Measurements from ENCODE around the gene FAM20A.

Gene FAM20A

DNA sequence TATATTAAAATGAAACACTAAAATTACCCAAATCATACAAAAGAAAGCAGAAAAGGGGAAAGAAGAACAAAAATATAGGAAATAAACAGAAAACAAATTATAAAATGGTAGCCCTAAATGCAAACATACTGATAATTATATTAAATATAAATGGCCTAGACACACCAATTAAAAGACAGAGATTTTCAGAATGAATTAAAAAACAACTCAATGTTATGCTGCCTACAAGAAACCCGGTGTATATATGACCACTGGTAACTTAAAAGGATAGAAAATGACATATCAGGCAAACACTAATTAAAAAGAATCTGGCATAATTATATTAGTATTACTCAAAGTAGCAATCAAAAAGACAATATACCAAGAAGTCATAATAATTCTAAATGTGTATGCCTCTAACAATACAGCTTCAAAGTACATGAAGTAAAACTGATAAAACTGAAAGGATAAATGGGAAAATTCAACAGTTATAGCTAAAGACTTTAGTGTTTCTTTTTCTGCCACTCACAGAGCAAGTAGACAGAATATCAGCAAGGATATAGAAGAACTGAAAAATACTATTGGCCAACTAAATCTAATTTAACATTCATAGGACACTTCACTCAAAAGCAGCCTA, 7.5 kb upstream of the FAM20A start:
- no peak for DNase-seq

DNA sequence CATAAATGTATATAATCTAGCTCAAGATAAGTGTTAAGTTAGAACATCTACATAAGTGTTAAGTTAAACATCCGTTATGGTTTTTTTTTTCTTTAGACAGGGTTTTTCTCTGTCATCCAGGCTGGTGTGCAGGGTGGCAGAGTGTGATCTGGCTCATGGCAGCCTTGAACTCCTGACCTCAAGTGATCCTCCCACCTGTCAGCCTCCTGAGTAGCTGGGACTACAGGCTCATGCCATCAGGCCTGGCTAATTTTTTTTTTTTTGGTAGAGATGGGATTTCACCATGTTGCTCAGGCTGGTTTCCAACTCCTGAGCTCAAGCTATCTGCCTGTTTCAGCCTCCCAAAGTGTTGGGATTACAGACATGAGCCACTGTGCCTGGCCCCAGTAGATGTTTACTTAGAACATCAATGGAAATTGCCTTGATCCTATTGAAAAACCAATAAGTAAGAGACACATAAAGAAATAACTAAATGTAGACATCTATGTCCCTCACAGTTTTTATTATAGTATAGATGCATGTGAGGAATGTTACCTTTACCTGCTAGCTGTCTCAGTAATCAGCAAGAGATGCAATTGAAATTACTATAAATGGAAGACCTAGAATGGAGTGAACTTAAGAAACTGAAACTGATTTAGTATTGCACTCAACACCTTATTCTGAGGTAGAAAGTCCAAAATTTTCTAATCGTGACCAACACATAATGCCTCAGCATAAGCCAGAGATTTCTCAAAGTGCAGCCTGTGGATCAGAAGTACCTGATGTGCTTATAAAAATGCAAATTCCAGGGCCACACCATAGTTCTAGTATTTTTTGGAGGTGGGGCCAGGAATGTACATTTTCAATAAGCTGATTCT, 5.5 kb upstream of the FAM20A start:
- DNase-seq, result no peak

DNA sequence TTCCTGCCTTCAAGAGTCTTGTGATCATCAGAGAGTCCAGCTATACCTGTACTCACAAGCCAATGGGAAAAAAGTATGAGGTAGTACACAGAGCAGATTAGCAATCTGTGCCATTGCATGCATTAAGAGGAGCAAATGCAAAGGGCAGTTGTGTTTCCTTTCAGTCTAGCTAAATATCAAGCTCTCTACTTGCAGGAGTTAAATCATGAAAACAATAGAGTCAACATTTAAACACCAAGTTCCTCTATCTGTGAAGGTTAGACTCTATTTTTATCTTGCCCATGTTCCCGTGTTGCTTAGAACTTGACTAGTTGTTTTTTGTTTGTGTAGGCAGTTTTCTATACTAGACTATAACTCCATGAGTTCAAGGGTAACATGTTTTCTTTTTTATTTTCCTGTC, 4.7 kb upstream of the FAM20A start:
- DNase-seq, result no peak

DNA sequence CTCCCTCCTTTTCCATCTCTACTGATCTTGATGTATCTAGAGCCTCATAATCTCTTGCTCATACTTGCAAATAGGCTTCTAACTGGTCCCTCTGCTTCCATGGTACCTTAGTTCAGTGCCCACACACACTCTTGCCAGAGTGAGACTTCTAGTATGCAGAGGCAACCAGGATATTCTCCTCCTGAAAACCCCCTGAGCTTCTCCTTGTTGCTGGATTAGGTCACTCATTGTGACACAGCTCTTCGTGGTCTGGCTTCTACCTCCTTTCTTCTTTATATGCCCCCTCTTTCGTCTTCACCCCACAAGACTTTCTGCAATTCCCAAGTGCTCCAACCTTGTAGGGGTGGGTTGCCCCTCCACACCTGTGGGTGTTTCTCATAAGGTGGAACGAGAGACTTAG, 2.5 kb upstream of the FAM20A start:
- DNase-seq, result no peak

DNA sequence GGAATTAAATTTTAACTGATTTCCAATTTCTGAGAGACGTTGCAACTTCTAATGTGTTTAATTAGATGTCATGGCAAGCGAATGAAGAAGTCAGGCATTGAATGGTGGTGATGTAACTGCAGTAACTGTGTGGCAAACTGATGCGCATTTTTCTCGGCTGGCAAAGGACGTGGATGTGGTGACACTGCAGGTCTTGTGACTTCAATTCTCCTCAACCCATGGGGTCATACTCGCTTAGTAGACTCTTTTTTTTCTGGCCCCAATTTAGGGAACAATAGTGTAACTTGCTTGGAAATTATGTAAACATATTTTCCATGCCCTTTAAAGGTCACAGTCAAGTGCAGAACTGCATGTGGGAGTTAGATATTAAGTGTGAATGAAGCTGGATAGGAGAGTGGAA, 1.9 kb upstream of the FAM20A start:
- DNase-seq, result no peak

DNA sequence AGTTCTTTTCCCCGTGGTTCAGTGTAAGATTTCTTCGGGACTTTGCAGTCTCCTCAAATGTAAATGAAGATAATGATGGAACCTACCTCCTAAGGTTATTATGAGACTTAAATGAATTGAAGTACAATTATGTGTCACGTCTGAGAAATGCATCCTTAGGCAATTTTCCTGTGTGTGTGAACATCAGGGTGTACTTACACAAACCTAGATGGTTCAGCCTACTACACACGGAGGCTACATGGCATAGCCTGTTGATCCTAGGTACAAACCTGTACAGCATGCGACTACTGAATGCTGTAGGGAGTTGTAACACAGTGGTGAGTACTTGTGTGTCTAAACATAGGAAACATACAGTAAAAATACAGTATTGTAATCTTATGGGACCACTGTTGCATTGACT, 1.1 kb upstream of the FAM20A start:
- no peak for DNase-seq

DNA sequence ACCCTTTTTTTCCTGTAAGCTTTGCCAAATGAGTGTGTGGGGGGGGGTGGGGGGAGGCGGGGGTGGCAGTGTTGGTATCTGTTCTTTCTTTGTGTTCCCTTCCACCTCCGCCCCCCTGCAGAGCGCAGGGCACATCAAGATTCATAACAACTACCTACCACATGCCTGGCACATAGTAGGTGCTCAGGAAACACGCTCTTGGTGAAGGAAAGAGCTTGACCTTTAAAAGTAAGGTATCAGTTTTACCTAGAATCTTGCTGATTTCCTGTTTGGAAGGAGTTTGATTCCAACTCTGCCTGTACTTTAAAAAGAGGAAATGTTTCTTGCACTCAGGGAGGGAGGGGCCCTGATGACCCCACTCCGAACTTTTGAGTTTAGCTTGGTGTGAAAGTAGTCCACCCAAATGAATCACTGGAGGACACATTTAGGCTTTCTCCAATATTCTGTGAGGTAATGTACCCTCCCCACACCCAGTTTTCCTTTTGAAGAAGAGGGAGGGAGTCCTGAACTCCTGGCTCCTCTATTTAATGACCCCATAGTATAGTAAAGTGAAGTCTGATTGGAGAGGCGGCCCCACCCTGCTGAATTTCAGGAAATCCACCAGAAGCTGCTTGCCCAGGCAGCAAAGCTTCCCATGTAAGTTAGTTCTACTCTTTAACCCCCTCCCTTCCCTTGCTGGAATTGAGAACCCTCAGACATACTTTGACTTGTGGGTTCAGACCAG, 560 bp upstream of the FAM20A start:
- no peak for DNase-seq

DNA sequence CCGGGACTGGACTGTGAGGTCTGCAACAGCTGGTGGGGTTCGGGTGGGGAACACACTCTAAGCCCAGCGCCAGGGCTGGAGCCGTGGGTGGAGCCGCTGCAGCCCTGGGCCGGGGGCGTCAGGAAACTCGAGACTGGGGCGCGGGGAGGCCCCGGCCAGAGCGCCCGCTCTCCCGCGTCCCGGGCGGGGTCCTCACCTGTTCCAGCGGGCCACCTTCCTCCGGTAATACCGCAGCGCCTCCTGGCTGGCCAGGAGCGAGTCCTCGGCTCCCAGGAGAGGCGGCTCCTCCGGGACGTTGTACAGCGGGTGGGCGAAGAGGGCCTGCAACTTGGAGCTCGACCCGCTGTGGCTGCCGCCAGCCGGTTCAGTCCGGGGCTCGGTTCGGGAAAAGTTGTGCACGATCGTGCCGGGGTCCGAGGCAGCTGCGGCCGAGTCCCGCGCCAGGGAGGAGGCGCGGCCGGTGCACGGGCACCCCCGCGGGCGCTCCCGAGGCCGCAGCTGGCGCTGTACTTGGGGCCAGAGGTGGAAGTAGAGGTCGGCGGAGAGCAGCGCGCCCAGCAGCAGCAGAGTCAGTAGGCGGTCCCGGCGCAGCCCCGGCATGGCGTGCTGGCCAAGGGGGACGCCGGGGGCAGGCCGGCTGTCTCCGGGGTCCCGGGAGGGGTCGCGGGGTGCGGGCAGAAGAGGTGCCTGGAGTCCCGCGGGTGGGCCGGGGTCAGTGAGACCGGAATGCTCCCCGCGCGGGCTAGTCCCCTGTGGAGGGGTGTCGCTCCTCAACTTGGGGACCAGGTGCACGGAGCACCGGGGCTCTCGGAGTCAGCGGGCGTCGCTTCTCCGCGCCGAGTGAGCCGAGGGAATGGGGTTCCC, 868 bp downstream of the FAM20A start:
- no peak for DNase-seq

DNA sequence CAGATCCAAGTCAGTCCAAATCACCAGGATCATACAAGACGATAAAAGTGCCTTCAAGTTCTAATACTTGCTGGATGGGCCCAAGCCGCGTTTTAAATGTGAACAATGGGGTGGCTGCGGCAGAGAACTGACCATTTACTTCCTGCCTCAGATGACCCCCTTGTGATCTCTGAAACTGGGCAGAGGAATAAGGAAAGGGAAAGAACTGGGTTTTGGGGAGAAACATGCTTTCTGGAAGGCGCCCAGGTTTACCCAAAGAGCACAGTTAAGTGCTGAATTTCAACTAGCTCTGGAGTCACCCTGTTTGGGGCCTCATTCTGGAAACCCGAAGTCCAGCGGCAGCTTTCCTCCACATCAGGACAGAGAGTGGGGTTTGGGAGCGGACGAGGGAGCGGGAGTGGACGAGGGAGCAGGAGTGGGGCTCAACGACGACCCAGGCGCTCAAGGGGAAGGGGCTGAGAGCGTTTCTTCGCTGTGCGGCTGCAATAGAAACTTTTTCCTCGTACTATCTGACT, 1.6 kb downstream of the FAM20A start:
- no peak for DNase-seq

DNA sequence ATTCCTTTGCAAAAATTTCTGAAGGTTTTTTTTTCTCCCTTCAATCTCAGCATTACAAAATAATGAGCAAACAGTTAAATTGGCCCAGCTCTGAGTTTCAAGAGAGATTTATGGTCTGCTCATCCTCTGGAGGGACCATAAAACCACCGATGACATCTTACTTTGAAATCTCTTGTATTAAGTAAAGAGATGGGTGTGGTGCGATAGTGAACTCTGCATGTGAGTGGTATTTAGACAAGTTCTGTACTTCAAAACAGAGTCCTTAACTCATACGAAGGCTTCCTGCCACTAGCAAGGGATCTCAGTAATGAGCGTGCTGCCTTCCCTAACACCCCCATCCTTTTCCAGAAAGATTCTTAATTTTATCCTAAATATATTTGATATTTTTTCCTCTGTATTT, 2.1 kb downstream of the FAM20A start:
- DNase-seq, result no peak

DNA sequence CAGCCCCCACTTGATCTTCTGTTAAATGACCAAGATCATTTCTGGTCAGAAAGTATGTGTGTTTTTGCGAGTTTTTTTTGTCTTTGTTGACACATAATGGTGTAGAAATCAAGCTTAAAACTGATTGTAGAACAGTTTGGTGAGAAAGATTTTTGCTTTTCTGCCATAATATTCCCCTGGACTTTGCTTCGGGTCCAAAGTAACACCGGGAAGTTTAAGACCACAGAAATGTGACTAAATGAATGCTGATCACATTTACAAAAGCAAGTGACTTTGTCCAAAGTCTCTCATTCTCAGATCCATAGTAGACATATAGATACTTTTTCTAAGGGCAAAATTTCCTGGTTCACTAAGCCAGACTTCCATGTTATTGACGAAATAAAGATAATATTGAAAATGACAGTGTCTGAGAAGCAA, 2.6 kb downstream of the FAM20A start:
- DNase-seq, result no peak

DNA sequence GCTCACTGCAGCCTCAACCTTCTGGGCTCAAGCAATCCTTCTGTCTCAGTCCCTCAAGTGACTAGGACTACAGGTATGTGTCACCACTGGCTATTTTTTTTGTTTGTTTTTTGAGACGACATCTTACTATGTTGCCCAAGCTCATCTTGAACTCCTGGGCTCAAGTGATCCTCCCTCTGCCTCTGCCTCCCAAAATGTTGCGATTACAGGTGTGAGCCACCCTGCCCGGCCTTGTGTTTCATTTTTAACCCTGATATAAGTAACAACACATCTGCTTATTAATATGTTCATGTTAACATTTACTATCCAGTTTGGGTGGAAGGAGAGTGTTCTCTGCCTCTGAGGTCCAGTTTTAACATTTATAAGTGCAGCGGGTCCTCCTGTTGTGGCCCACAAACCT, 3.1 kb downstream of the FAM20A start:
- DNase-seq, result no peak

DNA sequence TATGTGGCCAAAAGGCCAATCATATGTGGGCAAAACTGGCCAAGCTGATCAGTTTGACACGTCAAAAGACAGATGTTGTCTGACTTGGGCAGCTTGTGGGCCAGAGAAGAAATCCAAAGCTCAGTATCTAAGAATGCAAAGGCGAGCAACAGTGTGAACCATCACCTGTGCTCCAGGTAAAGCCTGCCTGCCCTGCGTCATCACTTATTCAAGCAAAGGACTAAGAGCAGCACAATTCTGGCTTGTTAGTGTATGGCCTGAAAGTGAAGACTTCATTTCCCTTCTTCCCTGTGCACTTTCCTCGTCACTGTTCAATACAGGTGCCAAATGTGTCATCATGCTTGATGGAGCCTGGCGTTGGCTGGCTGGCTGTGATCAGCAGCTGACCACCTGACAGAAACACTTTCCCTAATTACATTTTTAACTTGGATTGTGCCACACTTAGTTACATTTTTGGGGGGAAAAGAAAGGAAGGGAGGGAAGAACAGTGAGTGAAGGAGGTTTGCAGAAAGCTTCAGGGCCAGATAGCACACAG, 4.7 kb downstream of the FAM20A start:
- DNase-seq, result no peak

DNA sequence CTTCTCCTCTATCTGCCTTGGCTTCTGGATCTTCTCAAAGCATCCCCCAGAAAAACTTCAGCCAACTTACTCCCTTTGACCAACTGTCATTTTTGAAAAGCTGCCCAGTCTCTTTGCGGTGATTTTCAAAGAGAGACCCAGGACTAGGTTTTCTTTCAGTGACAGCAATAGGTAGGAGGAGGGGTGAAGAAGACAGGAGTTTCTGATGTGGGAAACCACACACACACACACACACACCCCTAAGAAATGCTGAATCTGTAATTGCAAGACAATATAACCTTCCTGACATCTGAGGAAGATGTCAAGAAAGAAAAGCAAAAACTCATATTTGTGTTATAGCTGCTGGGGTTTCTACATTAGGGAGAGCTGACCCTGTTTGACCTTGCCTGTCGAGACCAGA, 5.2 kb downstream of the FAM20A start:
- DNase-seq, result no peak

DNA sequence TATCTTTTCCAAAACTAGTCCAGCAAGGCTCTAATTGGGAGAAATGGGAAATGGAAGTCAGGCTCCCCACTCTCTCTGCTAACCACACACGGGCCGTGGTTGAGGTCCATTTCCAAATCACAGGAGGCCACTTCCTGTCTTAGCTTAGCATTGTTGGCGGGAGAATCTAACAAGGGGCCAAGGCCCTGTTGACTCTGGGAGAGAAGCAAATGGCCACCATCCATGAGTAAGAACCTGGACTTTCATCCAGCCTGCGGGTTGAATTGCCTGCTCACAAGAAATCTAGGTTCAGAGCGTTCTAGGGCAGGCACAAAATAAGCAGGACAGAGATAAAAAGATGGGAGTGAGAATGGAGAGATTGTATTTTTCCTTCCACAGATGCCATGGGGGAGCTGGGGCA, 5.7 kb downstream of the FAM20A start:
- no peak for DNase-seq

DNA sequence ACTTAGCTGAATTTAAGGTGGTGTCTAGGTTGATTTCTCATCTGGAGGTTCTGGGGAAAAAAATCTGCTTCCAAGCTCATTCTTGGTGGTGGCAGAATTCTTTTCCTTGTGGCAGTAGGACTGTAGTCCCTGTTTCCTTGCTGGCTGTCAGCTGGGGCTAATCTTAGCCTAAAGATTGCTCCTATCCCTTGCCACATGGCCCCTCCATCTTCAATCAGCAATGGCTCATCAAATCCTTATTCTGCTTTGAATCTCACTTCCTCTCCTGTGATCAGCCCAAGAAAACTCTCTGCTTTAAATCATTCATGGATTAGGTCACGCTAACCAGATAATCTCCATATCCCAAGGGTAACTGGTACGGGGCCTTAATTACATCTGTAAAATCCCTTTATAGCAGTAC, 6.6 kb downstream of the FAM20A start:
- no peak for DNase-seq

DNA sequence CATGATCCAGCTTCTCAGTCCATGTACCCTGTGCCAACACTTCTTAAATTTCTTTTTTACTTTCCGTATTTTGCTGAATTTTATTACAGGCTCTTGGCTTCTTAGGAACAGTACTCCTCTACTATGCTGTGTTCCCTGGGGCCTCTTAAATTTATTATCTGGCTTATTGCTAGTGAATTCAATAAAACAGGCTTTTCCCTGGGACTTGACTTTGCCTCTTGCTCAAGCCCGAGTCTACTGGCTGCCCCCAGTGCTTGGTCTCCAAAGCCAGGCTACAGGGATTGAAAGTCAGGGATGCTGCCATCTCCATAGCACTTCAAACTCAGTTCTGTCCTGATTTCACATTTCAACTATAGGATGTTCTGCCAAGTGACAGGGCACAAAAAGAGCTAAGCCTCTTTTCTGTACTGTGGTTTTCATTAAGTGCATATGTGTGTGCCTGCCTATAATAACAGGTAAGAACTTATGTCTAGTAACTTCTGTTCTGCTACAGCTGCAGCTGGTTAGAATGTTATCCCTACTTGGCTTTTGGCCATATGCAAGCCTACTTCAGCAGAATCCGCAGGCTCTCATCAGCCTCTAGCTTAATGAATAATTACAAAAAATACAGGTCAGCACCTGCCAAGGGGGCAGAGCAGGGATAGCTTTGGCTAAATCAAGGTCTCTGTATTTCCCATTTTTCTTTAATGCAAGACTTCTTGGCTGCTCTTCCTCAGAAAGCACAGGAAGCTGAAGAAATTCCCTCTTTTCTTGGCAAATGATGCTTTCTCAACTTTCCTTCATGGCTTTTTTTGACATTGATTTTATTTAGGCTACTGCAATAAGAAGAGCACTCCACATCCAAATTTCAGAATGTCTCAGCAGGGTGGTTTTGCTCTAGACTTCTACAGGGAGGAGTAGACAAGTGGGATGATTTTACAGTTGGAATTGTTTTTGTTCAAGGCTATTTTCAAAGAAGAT, 8.2 kb downstream of the FAM20A start:
- no peak for DNase-seq

DNA sequence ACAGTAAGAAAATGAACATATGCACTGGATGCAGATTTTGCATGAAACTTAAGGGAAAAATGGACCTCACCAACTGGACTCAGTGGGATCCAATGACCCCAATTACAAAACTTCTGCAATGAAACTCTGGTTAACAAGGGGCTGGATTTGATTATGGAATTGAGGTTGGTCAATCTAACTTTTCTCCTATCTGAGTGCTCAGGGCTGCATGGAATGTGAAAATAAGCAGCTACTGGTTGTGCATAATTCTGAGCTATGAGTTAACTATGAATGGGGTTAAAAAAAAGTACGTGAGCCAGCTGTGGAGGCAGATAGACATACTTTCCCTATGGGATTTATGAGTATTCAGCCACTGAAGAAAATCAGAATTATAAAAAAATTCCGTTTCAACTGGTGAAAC, 9.2 kb downstream of the FAM20A start:
- no peak for DNase-seq

DNA sequence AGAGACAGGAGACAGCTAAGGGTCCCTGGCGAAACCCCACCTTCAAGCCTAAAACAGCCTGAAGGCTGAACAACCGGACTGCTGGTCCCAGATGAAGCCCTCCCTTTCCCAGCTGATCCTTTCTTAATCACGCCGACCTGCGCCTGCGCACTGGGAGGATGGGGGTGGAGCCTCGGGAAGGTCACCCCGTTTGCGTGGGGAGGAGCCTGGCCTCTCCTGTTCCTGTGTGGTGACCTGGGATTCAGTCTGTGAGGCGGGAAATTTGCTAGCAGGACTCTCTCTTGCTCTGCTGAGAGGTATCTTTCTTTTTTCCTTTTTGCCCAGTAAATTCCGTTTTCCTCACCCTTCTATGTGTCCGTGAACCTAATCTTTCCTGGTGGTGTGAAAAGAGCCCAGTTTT, 9.6 kb downstream of the FAM20A start:
- DNase-seq, result no peak

DNA sequence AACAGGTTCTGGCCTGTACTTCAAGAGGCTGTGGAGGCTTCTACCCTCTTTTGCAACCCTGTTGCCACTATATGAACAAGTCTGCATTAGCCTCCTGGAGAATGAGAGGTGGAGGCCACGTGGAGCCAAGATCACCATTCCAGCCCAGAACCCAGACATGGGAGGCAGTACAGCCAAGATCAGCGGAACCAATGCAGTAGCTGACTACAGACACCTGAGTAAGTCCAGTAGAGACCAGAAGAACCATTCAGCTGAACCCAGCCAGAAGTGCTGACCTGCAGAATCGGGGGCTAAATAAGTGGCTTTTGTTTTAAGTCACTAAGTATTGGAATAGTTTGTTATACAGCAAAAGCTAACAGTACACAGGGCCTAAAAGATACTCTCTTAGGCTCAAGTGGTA, 12.1 kb downstream of the FAM20A start:
- no peak for DNase-seq

DNA sequence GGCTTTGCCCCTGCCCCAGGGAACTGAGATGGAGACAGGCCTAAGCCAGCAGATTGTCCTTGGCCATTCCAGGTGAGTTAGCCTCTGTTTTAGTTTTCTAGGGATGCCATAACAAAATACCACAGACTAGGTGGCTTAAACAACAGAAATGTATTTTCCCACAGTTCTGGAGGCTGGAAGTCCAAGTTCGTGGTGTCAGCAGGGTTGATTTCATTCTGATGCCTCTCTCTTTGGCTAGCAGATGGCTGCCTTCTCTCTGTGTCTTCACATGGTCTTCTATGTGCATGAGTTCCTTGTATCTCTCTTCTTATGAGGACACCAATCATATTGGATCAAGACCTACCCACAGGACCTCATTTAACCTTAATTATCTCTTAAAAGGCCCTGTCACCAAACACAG, 12.8 kb downstream of the FAM20A start:
- no peak for DNase-seq

Data from T1000 (cell line).